ENCODE measurements around the gene MAST4. TPM values are rescaled to one million over a fixed set of nuclear protein-coding genes. Genes with fewer than 3 reads are reported as not detected.

Gene MAST4
- total and polyA plus RNA-seq, 2 donors from 2014 or later = 27.3 to 31.4 TPM

GRCh38 chr5:67042176-67043003, 446.2 kb downstream of the MAST4 start:
- Histone ChIP-seq H3K27ac (ENCODE audit: low read depth in 2 of 2, low read length in 2 of 2) (no peak overlapping the region), H3K9ac (ENCODE audit: low read length in 3 of 3) (no peak overlapping the region)
- no peak for FAIRE-seq

DNA sequence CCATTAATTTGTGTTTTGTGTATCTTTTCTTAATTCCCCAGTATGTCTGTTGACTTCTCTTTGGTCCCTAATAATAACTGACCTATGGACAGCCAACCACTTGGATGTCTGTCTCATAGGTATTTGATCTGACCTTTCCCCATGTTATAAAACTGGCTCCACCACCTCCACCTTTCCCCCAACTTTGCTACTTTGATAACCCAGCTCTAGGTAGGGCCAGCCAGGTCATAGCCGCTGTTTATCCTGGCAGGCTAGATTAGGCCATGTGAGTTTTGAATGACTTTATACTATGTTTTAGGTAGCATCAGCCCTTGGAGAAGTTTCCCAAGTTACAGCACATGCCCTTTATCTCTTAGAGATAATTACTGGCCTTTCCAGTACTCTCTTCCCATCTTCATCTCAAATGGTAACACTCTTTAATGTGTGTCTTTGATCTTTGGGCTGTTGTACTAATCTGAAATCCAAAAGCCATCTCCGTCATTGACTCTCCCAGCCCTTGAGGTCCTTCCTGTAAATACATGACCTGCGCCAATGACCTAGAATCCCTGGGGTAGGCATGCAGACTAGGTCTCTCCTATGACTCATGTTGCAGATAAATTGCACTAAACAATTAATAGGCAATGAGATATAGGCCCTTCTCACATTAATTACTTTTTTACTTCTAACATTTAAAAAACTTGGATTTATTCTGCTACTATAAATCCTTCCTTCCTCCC, 447.8 kb downstream of the MAST4 start:
- FAIRE-seq (no peak), DNase-seq (no peak)
- Histone ChIP-seq H3K4me1 (ENCODE audit: control insufficient read depth in 2 of 3, insufficient read depth in 2 of 3, low read depth in 1 of 3, low read length in 3 of 3) (no peaks in the 10 kb centered on the region), H3K9ac (ENCODE audit: low read length in 3 of 3) (no peak overlapping the region), H3K9me3 (ENCODE audit: control insufficient read depth in 2 of 3, insufficient read depth in 1 of 3, low read length in 3 of 3) (no peaks in the 10 kb centered on the region), H3K27me3 (ENCODE audit: control insufficient read depth, insufficient read depth, low read length) (no peaks in the 10 kb centered on the region), H3K27ac (ENCODE audit: low read depth in 2 of 2, low read length in 2 of 2) (no peak overlapping the region), H3K36me3 (ENCODE audit: control insufficient read depth in 2 of 3, insufficient read depth in 3 of 3, low read length in 3 of 3) (no peaks in the 10 kb centered on the region), H3K4me3 (ENCODE audit: low read length in 3 of 3) (no peak overlapping the region)
- intact Hi-C loops (cut with DNase I) = no loop called here
- TF ChIP-seq, protein P1, sequence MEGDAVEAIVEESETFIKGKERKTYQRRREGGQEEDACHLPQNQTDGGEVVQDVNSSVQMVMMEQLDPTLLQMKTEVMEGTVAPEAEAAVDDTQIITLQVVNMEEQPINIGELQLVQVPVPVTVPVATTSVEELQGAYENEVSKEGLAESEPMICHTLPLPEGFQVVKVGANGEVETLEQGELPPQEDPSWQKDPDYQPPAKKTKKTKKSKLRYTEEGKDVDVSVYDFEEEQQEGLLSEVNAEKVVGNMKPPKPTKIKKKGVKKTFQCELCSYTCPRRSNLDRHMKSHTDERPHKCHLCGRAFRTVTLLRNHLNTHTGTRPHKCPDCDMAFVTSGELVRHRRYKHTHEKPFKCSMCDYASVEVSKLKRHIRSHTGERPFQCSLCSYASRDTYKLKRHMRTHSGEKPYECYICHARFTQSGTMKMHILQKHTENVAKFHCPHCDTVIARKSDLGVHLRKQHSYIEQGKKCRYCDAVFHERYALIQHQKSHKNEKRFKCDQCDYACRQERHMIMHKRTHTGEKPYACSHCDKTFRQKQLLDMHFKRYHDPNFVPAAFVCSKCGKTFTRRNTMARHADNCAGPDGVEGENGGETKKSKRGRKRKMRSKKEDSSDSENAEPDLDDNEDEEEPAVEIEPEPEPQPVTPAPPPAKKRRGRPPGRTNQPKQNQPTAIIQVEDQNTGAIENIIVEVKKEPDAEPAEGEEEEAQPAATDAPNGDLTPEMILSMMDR (IDR thresholded peaks at IDR 0.05; ENCODE audit: borderline replicate concordance, extremely low read depth, insufficient read depth) = no peak

More at GRCh38 chr5:67042176-67043003, 446.2 kb downstream of the MAST4 start:
- intact Hi-C loops (cut with DNase I) = no loop called here
- no peaks in the 10 kb centered on the region for H3K9me3 ChIP-seq (ENCODE audit: control insufficient read depth in 2 of 3, insufficient read depth in 1 of 3, low read length in 3 of 3)
- H3K4me1 ChIP-seq (ENCODE audit: control insufficient read depth in 2 of 3, insufficient read depth in 2 of 3, low read depth in 1 of 3, low read length in 3 of 3) = no peaks in the 10 kb centered on the region
- no peak for DNase-seq
- H3K27me3 ChIP-seq (ENCODE audit: control insufficient read depth, insufficient read depth, low read length) = no peaks in the 10 kb centered on the region
- TF ChIP-seq, protein P1 (IDR thresholded peaks at IDR 0.05; ENCODE audit: borderline replicate concordance, extremely low read depth, insufficient read depth) = no peak
- no peak overlapping the region for H3K4me3 ChIP-seq (ENCODE audit: low read length in 3 of 3)
- H3K36me3 ChIP-seq (ENCODE audit: control insufficient read depth in 2 of 3, insufficient read depth in 3 of 3, low read length in 3 of 3) = no peaks in the 10 kb centered on the region

- Histone ChIP-seq H3K9me3 (ENCODE audit: control insufficient read depth in 2 of 3, insufficient read depth in 1 of 3, low read length in 3 of 3) (no peaks in the 10 kb centered on the region), H3K9ac (ENCODE audit: low read length in 3 of 3) (no peak overlapping the region), H3K4me1 (ENCODE audit: control insufficient read depth in 2 of 3, insufficient read depth in 2 of 3, low read depth in 1 of 3, low read length in 3 of 3) (no peaks in the 10 kb centered on the region), H3K4me3 (ENCODE audit: low read length in 3 of 3) (no peak overlapping the region), H3K36me3 (ENCODE audit: control insufficient read depth in 2 of 3, insufficient read depth in 3 of 3, low read length in 3 of 3) (no peaks in the 10 kb centered on the region), H3K27me3 (ENCODE audit: control insufficient read depth, insufficient read depth, low read length) (no peaks in the 10 kb centered on the region), H3K27ac (ENCODE audit: low read depth in 2 of 2, low read length in 2 of 2) (no peak overlapping the region)
- no peak for DNase-seq
- TF ChIP-seq, protein P1 (IDR thresholded peaks at IDR 0.05; ENCODE audit: borderline replicate concordance, extremely low read depth, insufficient read depth) = no peak
- intact Hi-C loops (cut with DNase I) = no loop called here
- no peak for FAIRE-seq
These were observed 449.9 kb downstream of the MAST4 start for GRCh38 chr5:67045816-67046740.
